DOHH2 (cell line): Measurements from ENCODE around the gene MNT.

Experiments used
- EZH2phosphoT487 ChIP-seq: fragments of 200-600 bp; sonication (generic); IDR thresholded peaks from 2 replicates; pipeline ENCODE4 v1.6.1; 2017; ENCODE audit warnings: borderline replicate concordance, mild to moderate bottlenecking, antibody characterized with exemption, low read length, moderate library complexity, mixed read lengths
- TF ChIP-seq, protein P1 (sequence below): fragments of 200-600 bp; sonication (generic); IDR thresholded peaks from one replicate; pipeline ENCODE4 v1.5.1; 2014; ENCODE audit warnings: antibody characterized with exemption, mild to moderate bottlenecking, low read depth, low read length; ENCODE audit not compliant: poor library complexity, severe bottlenecking

DNA sequence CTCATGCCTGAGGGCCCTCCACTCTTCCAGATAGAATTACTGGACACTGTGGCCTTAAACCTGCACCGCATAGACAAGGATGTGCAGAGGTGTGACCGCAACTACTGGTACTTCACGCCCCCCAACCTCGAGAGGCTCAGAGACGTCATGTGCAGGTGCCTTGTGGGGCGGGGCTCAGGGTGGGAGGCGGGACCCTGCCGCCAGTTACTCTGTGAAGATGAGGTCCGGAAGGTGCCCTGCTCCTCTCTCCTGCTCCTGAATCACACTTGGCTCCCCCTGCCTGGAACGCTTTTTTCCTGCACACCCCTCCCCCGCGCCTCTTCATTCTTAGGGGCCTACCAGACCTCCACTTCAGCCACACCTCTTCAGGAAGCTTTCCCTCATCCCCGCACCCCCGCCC lies 24.8 kb downstream of the MNT start:
- TF ChIP-seq, protein P1, sequence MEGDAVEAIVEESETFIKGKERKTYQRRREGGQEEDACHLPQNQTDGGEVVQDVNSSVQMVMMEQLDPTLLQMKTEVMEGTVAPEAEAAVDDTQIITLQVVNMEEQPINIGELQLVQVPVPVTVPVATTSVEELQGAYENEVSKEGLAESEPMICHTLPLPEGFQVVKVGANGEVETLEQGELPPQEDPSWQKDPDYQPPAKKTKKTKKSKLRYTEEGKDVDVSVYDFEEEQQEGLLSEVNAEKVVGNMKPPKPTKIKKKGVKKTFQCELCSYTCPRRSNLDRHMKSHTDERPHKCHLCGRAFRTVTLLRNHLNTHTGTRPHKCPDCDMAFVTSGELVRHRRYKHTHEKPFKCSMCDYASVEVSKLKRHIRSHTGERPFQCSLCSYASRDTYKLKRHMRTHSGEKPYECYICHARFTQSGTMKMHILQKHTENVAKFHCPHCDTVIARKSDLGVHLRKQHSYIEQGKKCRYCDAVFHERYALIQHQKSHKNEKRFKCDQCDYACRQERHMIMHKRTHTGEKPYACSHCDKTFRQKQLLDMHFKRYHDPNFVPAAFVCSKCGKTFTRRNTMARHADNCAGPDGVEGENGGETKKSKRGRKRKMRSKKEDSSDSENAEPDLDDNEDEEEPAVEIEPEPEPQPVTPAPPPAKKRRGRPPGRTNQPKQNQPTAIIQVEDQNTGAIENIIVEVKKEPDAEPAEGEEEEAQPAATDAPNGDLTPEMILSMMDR = no peak
- no peak for TF ChIP-seq EZH2phosphoT487
